SK-N-SH (cell line): ENCODE results near the gene DIS3L. TPM values are rescaled to one million over a fixed set of nuclear protein-coding genes. Genes with fewer than 3 reads are reported as not detected.

Experiments
- CTCF ChIA-PET: fragments of 300-600, 350-600 bp; formaldehyde crosslinking; extraction: SDS; loops from one replicate; lab custom pipeline; 2021; lab: Yijun Ruan, JAX
- POLR2A ChIA-PET: fragments of 350-600 bp; sonication (Branson Sonifier 250); formaldehyde crosslinking; extraction: SDS; loops from one replicate; lab custom pipeline; 2020; ENCODE audit warnings: antibody characterized with exemption, inconsistent platforms; lab: Yijun Ruan, JAX
- DNase-seq: peaks from one replicate; pipeline ENCODE4 v3.0.0; 2012
- H2AFZ ChIP-seq: fragments of 200-600 bp; sonication (generic); 2 replicates; pipeline ENCODE4 v1.8.1; 2016; ENCODE audit warnings: antibody characterized with exemption, mild to moderate bottlenecking, low read depth
- H3F3A ChIP-seq: fragments of 200-600 bp; sonication (generic); replicated peaks from 2 replicates; pipeline ENCODE3; 2016; ENCODE audit warnings: antibody characterized with exemption, mild to moderate bottlenecking; ENCODE audit not compliant: insufficient read depth
- H3K27ac ChIP-seq, 2 experiments: fragments of 200-500 bp in 1 of 2; fragments of 200-600 bp in 1 of 2; sonication (Bioruptor generic) in 1 of 2; sonication (generic), shearing (Covaris generic) in 1 of 2; 2 replicates each; pipeline versions ENCODE4 v1.5.1 to v1.6.1; 2014 to 2016; ENCODE audit warnings: low read depth in 2 of 2, inconsistent platforms in 1 of 2, low read length in 1 of 2, mild to moderate bottlenecking in 1 of 2, mixed read lengths in 1 of 2
- H3K27me3 ChIP-seq: fragments of 200-600 bp; sonication (generic), shearing (Covaris generic); 2 replicates; pipeline ENCODE4 v1.6.1; 2016; ENCODE audit warnings: mixed run types; ENCODE audit not compliant: insufficient read depth
- H3K36me3 ChIP-seq, 2 experiments: fragments of 200-500 bp in 1 of 2; fragments of 200-600 bp in 1 of 2; sonication (Bioruptor generic) in 1 of 2; sonication (generic) in 1 of 2; replicated peaks in 1 of 2; 2 replicates each; pipeline versions ENCODE3 to v1.5.1; 2014 to 2016; ENCODE audit warnings: low read length in 1 of 2, mild to moderate bottlenecking in 1 of 2; ENCODE audit not compliant: insufficient read depth in 2 of 2, control insufficient read depth in 1 of 2
- H3K4me1 ChIP-seq, 2 experiments: fragments of 200-500 bp in 1 of 2; fragments of 200-600 bp in 1 of 2; sonication (Bioruptor generic) in 1 of 2; sonication (generic), shearing (Covaris generic) in 1 of 2; 2 replicates each; pipeline versions ENCODE4 v1.5.1 to v1.6.1; 2014 to 2016; ENCODE audit warnings: low read depth in 1 of 2, low read length in 1 of 2, mixed run types in 1 of 2; ENCODE audit not compliant: insufficient read depth in 2 of 2, control insufficient read depth in 1 of 2
- H3K4me2 ChIP-seq: fragments of 200-600 bp; sonication (generic), shearing (Covaris generic); 2 replicates; pipeline ENCODE4 v1.6.1; 2017; ENCODE audit warnings: mixed run types
- H3K4me3 ChIP-seq, 2 experiments: fragments of 200-500 bp in 1 of 2; fragments of 200-600 bp in 1 of 2; sonication (Bioruptor generic) in 1 of 2; sonication (generic), shearing (Covaris generic) in 1 of 2; 2 replicates each; pipeline versions ENCODE4 v1.5.1 to v1.8.1; 2014 to 2016; ENCODE audit warnings: low read depth in 2 of 2, inconsistent platforms in 1 of 2, low read length in 1 of 2, mild to moderate bottlenecking in 1 of 2, mixed read lengths in 1 of 2, moderate library complexity in 1 of 2
- H3K79me2 ChIP-seq: fragments of 200-600 bp; sonication (generic); 2 replicates; pipeline ENCODE4 v1.8.1; 2017; ENCODE audit warnings: mild to moderate bottlenecking; ENCODE audit not compliant: insufficient read depth
- H3K9ac ChIP-seq: fragments of 200-600 bp; sonication (generic); 2 replicates; pipeline ENCODE4 v1.6.1; 2017; ENCODE audit warnings: mixed run types
- H3K9me2 ChIP-seq: fragments of 200-600 bp; sonication (generic); 2 replicates; pipeline ENCODE4 v1.6.1; 2017; ENCODE audit warnings: mixed run types
- H3K9me3 ChIP-seq: fragments of 200-600 bp; sonication (generic); 2 replicates; pipeline ENCODE4 v1.6.1; 2017; ENCODE audit warnings: mixed run types, mild to moderate bottlenecking, moderate library complexity
- H4K20me1 ChIP-seq: fragments of 200-600 bp; sonication (generic); 2 replicates; pipeline ENCODE4 v1.6.1; 2017; ENCODE audit warnings: mild to moderate bottlenecking, mixed run types; ENCODE audit not compliant: insufficient read depth
- ELF1 ChIP-seq: IDR thresholded peaks from 2 replicates; pipeline ENCODE4 v1.4.0; 2012
- EZH2phosphoT487 ChIP-seq: fragments of 200-600 bp; sonication (generic); IDR thresholded peaks from 2 replicates; pipeline ENCODE4 v1.6.1; 2017; ENCODE audit warnings: low read depth, mixed run types, mild to moderate bottlenecking, antibody characterized with exemption, moderate library complexity, borderline replicate concordance
- FOSL2 ChIP-seq: IDR thresholded peaks from 2 replicates; pipeline ENCODE4 v1.4.0; 2012; ENCODE audit warnings: low read depth, mild to moderate bottlenecking, moderate library complexity, borderline replicate concordance
- FOXM1 ChIP-seq: IDR thresholded peaks from 2 replicates; pipeline ENCODE4 v1.4.0; 2012; ENCODE audit warnings: low read depth, mild to moderate bottlenecking
- GATA2 ChIP-seq: sonication (generic); formaldehyde crosslinking; IDR thresholded peaks from 2 replicates; pipeline ENCODE4 v1.5.0; 2020; ENCODE audit warnings: mild to moderate bottlenecking, missing genetic modification reagents
- IRF3 ChIP-seq: fragments of 150-350 bp; IDR thresholded peaks from 2 replicates; pipeline ENCODE4 v1.6.1; 2016; ENCODE audit warnings: mild to moderate bottlenecking, low read depth, low read length
- JUND ChIP-seq: IDR thresholded peaks from 2 replicates; pipeline ENCODE4 v1.4.0; 2012
- NFIC ChIP-seq: IDR thresholded peaks from 2 replicates; pipeline ENCODE4 v1.4.0; 2012; ENCODE audit warnings: borderline replicate concordance
- NRF1 ChIP-seq: IDR thresholded peaks from 2 replicates; pipeline ENCODE4 v1.6.1; 2012; ENCODE audit warnings: low read depth, mild to moderate bottlenecking, low read length
- PBX3 ChIP-seq: IDR thresholded peaks from 2 replicates; pipeline ENCODE4; 2012
- REST ChIP-seq: IDR thresholded peaks from 2 replicates; pipeline ENCODE4 v1.6.1; 2012; ENCODE audit warnings: mild to moderate bottlenecking, low read depth, low read length, moderate library complexity
- RXRA ChIP-seq: IDR thresholded peaks from 2 replicates; pipeline ENCODE4 v1.4.0; 2012; ENCODE audit warnings: low read depth, mild to moderate bottlenecking, borderline replicate concordance
- SMC3 ChIP-seq: IDR thresholded peaks from 2 replicates; pipeline ENCODE4 v1.6.1; 2012; ENCODE audit warnings: low read depth, low read length, improper control_type of control experiment
- TEAD4 ChIP-seq: IDR thresholded peaks from 2 replicates; pipeline ENCODE4 v1.4.0; 2012; ENCODE audit warnings: mild to moderate bottlenecking, borderline replicate concordance; ENCODE audit not compliant: insufficient read depth
- USF1 ChIP-seq: IDR thresholded peaks from 2 replicates; pipeline ENCODE4 v1.4.0; 2012; ENCODE audit warnings: low read depth, borderline replicate concordance
- USF2 ChIP-seq: fragments of 150-350 bp; IDR thresholded peaks from 2 replicates; pipeline ENCODE4 v1.6.1; 2017; ENCODE audit warnings: antibody characterized with exemption, low read length, low read depth, borderline replicate concordance
- ZBTB33 ChIP-seq: IDR thresholded peaks from 2 replicates; pipeline ENCODE4 v1.4.0; 2012; ENCODE audit warnings: low read depth, borderline replicate concordance
- WGBS: methylation state at CpG from one replicate; pipeline ENCODE4 v1.1.6; 2017; ENCODE audit warnings: low lambda C conversion rate; 5-methylcytosine and 5-hydroxymethylcytosine counted together
- polyA plus RNA-seq, 3 experiments: library from polyadenylated mRNA; depleted of rRNA; stranded (reverse); fragments of >200 nt; gene quantifications; 2 replicates each; pipeline ENCODE4 v1.2.3, GENCODE V29; 2012

DIS3L gene
- polyA plus RNA-seq, 1 of the 3 experiments (the other 2 are of a cell fraction), result 11.5 TPM

- H3K36me3 ChIP-seq, result no peaks in the 10 kb centered on the region
- no peaks in the 10 kb centered on the region for H3K79me2 ChIP-seq
- H3K4me1 ChIP-seq, result no peaks in the 10 kb centered on the region; a peak in 1 of 4 replicates
- ChIA-PET CTCF (interaction anchor here (1.4 to 2.1 kb wide), 2 partner anchors 16 to 353 kb away, joined by 5 to 6 read pairs; no protein-coding TSS in a partner anchor), POLR2A (no interaction called here)
- H3F3A ChIP-seq, result peaks cover 3% of the 10 kb centered on the region
- no peaks in the 10 kb centered on the region for H3K9me3 ChIP-seq
- no peak overlapping the region for H3K4me3 ChIP-seq
- no peak overlapping the region for H3K9ac ChIP-seq
- WGBS, result 62% methylated on average over 6 of the region's 6 CpGs
- no peak overlapping the region for H3K27ac ChIP-seq
- no peak overlapping the region for H3K4me2 ChIP-seq
- no peak for TF ChIP-seq TEAD4
- TF ChIP-seq IRF3, result no peak
- TF ChIP-seq GATA2 (CRISPR knock-in tag), result no peak
- TF ChIP-seq FOSL2, result no peak
- no peak for TF ChIP-seq PBX3
- TF ChIP-seq SMC3, result no peak
- TF ChIP-seq ELF1, result no peak
- TF ChIP-seq ZBTB33, result no peak
- TF ChIP-seq FOXM1, result no peak
- TF ChIP-seq EZH2phosphoT487, result no peak
- H2AFZ ChIP-seq, result no peak overlapping the region
- H3K9me2 ChIP-seq, result no peaks in the 10 kb centered on the region
- H3K27me3 ChIP-seq, result no peaks in the 10 kb centered on the region
- no peaks in the 10 kb centered on the region for H4K20me1 ChIP-seq
- DNase-seq, result no peak
Measured at GRCh38 chr15:66270932-66271331, 22.4 kb upstream of the DIS3L start.

- Histone ChIP-seq H3K9ac (no peak overlapping the region), H4K20me1 (no peaks in the 10 kb centered on the region), H3K9me3 (no peaks in the 10 kb centered on the region), H3K79me2 (no peaks in the 10 kb centered on the region), H3K4me3 (no peak overlapping the region), H3K4me1 (no peaks in the 10 kb centered on the region), H3K36me3 (no peaks in the 10 kb centered on the region), H3K4me2 (no peak overlapping the region), H3K27ac (no peak overlapping the region), H2AFZ (no peak overlapping the region), H3K9me2 (no peaks in the 10 kb centered on the region), H3K27me3 (no peaks in the 10 kb centered on the region), H3F3A (no peaks in the 10 kb centered on the region)
- no peak for DNase-seq
- ChIA-PET CTCF (interaction anchor here (0.7 to 1.9 kb wide), 3 partner anchors 10 to 24 kb away, joined by 3 to 7 read pairs (median 5); no protein-coding TSS in a partner anchor), POLR2A (no interaction called here)
- no peak for TF ChIP-seq FOXM1
- no peak for TF ChIP-seq RXRA
- no peak for TF ChIP-seq USF2
- no peak for TF ChIP-seq TEAD4
- TF ChIP-seq JUND, result no peak
- TF ChIP-seq REST, result no peak
- TF ChIP-seq NFIC, result no peak
- TF ChIP-seq USF1, result no peak
- no peak for TF ChIP-seq NRF1
Measured at GRCh38 chr15:66275352-66275751, 18.0 kb upstream of the DIS3L start.
